Mesodermal cell (in vitro differentiated cells): ENCODE data around the gene RBFA.
A peak's percentile ranks its signal among the peaks of the same experiment; 100 is the strongest.

ENCODE experiments used
- H3K27ac ChIP-seq: 2 replicates; pipeline ENCODE4 v1.7.0; 2013; ENCODE audit warnings: mild to moderate bottlenecking, low read depth, low read length, moderate library complexity; ENCODE audit not compliant: severe bottlenecking
- H3K36me3 ChIP-seq: 2 replicates; pipeline ENCODE4 v1.7.1; 2013; ENCODE audit warnings: mild to moderate bottlenecking, low read length, moderate library complexity; ENCODE audit not compliant: control insufficient read depth, insufficient read depth
- H3K4me1 ChIP-seq: one replicate; pipeline ENCODE4 v1.7.1; 2013; ENCODE audit warnings: mild to moderate bottlenecking, low read length; ENCODE audit not compliant: insufficient read depth, control insufficient read depth, poor library complexity, severe bottlenecking
- H3K4me3 ChIP-seq: 2 replicates; pipeline ENCODE4 v1.7.0; 2013; ENCODE audit warnings: low read length, control low read depth, mild to moderate bottlenecking; ENCODE audit not compliant: insufficient read depth, poor library complexity, severe bottlenecking; ENCODE audit errors: extremely low read depth
- H3K9me3 ChIP-seq: 2 replicates; pipeline ENCODE4 v1.7.1; 2013; ENCODE audit warnings: mild to moderate bottlenecking, low read length, moderate library complexity; ENCODE audit not compliant: control insufficient read depth
- WGBS, 2 experiments: methylation state at CpG; one replicate each; pipeline ENCODE4 v1.1.5; 2013; ENCODE audit warnings: missing lambda C conversion rate in 2 of 2; ENCODE audit not compliant: insufficient coverage in 2 of 2; 5-methylcytosine and 5-hydroxymethylcytosine counted together

The RBFA gene

DNA sequence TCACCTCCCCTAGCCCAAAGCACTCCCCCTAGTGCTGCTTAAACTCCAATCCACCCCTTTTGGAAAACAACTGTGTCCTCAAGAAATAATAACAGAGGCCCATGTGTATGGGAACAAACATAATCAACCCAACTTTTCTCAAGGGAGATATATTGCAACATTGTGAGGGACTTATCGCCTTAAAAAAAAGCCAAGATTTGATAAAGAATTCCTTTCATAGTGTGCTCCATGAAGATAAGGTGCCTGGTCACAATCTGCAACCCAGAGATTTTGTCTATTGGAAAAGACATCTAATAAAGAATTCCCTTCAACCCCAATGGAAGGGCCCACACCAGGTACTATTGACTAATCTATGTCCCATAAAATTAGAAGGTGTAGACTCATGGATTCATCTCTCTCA, 4.5 kb upstream of the RBFA start:
- 88% methylated on average over 1 of the region's 1 CpG; no CpG with 5 or more reads in 1 of the 2 experiments for WGBS, 2 experiments
- no peak overlapping the region for H3K4me3 ChIP-seq
- H3K27ac ChIP-seq, result no peak overlapping the region
- no peaks in the 10 kb centered on the region for H3K36me3 ChIP-seq
- peaks cover 21% of the 10 kb centered on the region for H3K9me3 ChIP-seq
- H3K4me1 ChIP-seq, result peaks cover 2% of the 10 kb centered on the region

DNA sequence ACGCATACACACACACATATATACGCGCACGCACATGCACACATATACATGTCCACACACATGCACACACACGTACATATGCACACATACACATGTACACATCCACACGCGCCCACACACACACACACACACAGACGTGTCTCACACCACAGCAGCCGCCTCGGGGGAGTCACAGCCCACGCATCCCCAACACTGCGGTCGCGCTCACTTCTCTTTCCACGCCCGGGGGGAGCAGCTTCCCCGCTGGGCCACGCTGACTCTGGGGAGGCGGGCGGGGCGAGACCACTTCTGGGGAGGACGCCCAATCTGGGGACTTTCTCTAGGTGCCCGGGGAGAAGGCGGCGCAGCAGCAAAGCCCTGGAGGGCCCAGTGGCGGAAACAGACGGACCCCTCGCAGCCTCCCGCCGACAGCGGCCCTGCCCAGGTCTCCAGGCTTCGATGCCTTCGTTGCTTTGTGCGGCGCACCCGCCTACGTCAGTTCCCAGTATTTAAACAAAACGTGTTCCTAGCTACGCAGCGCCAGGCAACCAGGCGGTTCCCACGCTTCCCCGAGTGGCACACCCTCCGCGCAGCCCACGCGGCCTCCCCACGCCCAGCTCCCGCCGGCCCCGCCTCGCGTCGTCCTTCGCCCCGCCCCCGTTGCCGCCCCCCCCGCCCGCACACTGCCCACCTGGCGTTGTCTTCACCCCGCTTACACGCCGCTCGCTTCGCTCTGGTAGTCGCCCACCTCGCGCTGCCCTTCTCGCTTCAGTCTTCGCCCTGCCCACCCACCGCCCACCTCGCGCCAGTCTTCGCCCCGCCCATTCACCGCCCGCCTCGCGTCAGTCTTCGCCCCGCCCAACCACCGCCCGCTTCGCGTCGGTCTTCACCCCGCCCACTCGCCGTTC, 810 bp upstream of the RBFA start:
- WGBS, 2 experiments, result 10 to 11% methylated on average over 71 to 78 of the region's 90 CpGs
- Histone ChIP-seq H3K36me3 (peaks cover 15% of the 10 kb centered on the region), H3K27ac (peak overlapping the region; percentile 81), H3K9me3 (no peaks in the 10 kb centered on the region), H3K4me3 (peak overlapping the region; percentile 69), H3K4me1 (peaks cover 4% of the 10 kb centered on the region)

DNA sequence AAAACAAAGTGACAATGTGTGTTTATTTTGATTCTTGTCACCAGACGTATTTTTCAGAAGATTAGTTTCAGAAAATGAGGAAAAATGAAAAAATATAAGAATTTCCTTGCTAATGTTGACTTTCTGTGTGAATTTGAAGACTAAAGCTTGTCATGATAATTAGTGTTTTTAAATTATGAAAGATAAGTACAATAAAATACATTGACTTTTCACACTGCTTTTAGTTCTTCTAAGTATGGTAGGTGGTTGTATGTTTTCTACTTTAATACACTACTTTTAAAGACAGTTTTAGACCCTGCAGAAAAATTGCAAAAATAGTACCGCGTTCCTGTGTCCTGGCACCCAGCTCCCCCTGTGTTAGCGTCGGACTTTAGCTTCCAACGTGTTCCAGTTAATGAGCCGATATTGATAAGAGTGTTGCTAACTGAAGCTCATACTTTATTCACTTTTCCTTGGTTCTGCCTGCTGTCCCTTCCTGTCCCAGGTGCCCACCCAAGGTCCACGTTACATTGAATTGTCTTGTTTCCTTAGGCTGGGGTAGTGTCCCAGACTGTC, 695 bp downstream of the RBFA start:
- peak overlapping the region; percentile 72 for H3K4me3 ChIP-seq
- H3K36me3 ChIP-seq, result peaks cover 30% of the 10 kb centered on the region
- 31 to 39% methylated on average over 2 to 8 of the region's 8 CpGs for WGBS, 2 experiments
- H3K4me1 ChIP-seq, result peaks cover 4% of the 10 kb centered on the region
- H3K9me3 ChIP-seq, result no peaks in the 10 kb centered on the region
- peak overlapping the region; percentile 94 for H3K27ac ChIP-seq

DNA sequence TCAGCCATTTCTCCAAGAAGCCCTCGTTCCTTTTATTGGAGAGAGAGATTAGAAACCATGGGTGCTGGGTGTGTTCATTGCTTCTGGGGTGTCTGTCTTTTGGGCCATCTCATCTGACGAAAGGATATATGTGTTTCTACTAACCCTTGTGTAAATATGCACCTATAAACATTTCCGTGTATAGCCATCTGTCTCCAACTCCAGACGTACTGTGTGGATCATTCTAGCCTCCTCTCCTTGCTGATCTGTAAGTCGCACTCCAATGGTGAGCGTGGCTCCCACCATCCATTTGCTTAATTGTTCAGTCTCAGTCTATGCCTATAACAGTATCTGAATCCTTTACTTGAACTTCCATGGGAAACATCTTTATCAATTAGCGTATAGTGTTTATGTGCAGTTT, 1.8 kb downstream of the RBFA start:
- peaks cover 4% of the 10 kb centered on the region for H3K4me1 ChIP-seq
- H3K4me3 ChIP-seq, result peak overlapping the region; percentile 72
- 83 to 93% methylated on average over 5 to 6 of the region's 7 CpGs for WGBS, 2 experiments
- H3K9me3 ChIP-seq, result no peaks in the 10 kb centered on the region
- H3K36me3 ChIP-seq, result peaks cover 39% of the 10 kb centered on the region
- no peak overlapping the region for H3K27ac ChIP-seq

DNA sequence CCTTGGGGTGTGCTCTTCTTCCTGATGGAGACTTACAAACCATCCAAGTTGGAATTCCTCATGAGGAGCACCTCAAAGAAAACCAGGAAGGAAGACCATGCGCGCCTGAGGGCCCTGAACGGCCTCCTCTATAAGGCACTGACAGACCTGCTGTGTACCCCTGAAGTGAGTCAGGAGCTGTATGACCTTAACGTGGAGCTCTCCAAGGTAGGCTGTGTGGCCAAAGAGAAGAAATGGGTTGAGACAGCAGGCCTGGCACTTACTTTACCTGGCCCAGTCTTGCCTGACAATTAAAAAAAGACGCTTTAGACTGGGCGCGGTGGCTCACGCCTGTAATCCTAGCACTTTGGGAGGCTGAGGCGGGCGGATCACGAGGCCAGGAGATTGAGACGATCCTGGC, 3.1 kb downstream of the RBFA start:
- Histone ChIP-seq H3K4me1 (peaks cover 4% of the 10 kb centered on the region), H3K36me3 (peaks cover 52% of the 10 kb centered on the region), H3K4me3 (no peak overlapping the region), H3K9me3 (no peaks in the 10 kb centered on the region), H3K27ac (no peak overlapping the region)
- WGBS, 2 experiments, result 96 to 97% methylated on average over 10 to 12 of the region's 12 CpGs

DNA sequence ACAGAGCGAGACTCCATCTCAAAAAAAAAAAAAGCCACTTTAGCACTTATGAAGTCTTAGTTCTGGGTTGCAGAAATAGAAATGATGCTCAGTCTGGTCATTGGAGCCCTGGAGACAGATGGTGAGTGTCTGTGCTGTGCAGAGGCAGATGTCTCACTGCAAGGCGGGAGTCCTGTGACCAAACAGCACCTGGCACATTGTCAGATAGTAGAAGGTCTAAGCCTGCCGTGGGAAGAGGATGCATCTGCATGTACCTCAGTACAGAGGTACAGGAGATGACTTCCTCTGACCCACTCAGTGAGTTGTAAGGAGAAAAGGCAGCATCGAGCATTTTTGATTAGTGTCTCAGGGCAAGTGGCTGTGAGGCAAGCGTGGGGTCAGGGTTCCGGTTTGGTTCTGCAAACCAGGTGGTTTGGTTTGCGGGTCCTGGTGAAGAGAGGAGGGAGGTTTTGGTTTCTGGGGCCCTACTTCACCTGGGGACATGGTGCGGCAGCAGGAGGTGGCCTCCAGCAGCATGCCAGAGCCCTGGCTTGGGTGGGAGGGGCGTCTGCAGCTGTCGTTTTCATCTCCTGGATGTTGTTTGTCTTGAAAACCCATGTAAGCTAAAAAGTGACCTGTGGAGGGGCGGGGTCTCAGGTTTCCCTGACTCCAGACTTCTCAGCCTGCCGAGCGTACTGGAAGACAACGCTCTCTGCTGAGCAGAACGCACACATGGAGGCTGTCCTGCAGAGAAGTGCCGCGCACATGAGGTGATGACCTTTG, 3.8 kb downstream of the RBFA start:
- peaks cover 4% of the 10 kb centered on the region for H3K4me1 ChIP-seq
- peaks cover 59% of the 10 kb centered on the region for H3K36me3 ChIP-seq
- no peak overlapping the region for H3K4me3 ChIP-seq
- no peaks in the 10 kb centered on the region for H3K9me3 ChIP-seq
- 86 to 90% methylated on average over 13 of the region's 17 CpGs for WGBS, 2 experiments
- H3K27ac ChIP-seq, result no peak overlapping the region

DNA sequence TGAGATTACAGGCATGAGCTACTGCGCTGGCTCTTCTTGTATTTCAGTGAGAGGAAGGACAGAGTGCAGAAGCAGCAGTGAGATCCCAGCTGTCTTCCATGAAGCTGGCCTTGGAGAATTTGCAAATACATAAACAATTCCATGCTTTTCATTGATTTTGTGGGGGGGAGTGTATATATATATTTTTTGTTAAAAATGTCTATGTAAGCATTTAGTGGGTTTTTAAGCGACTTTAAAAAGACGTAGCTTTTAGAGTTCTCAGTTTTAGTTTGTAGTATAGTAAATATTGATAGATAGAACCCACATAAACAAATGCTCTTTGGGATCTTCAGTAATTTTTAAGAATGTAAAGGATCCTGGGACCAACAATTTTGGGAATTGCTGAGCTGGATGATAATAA, 6.3 kb downstream of the RBFA start:
- Histone ChIP-seq H3K9me3 (no peaks in the 10 kb centered on the region), H3K4me1 (peaks cover 4% of the 10 kb centered on the region), H3K27ac (no peak overlapping the region), H3K4me3 (no peak overlapping the region), H3K36me3 (peaks cover 82% of the 10 kb centered on the region)
- WGBS, 2 experiments, result 75 to 100% methylated on average over 1 of the region's 3 CpGs

DNA sequence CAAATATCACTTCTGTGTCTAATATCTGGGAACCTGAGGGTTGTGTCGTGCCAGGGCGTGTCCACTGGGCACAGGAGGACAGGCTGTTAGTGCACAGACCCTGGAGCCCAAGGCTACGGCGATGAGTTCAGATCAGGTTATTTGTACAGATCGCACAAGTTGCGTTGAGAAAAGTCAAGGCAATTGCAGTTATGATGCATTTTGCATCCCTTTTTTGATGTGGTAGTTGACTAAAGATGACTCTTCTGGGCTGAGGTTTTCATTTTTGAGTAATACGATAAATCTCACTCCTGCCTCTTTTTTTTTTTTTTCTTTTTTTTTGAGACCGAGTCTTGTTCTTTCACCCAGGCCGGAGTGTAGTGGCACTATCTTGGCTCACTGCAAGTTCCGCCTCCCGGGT, 7.2 kb downstream of the RBFA start:
- 96 to 97% methylated on average over 4 to 6 of the region's 11 CpGs for WGBS, 2 experiments
- H3K4me1 ChIP-seq, result no peaks in the 10 kb centered on the region

DNA sequence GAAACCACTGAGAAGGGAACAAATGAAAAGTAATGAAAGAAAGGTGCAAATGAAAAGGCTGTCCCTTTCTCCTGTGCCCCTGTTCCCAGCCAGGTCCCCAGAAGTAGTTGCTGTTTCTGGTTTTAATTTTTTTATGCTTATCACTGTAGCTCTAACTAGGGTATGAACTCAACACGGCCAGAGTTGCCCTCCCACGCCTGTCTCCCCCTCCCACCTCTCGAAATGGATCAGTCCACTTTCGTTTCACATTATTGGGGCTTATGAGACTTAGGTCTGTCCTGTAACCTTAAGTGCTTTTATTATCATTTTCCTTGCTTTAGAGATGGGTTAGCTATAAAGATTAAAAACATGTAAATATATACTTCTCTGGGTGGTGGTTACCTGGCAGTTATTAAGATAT, 8.6 kb downstream of the RBFA start:
- no peaks in the 10 kb centered on the region for H3K9me3 ChIP-seq
- peaks cover 96% of the 10 kb centered on the region for H3K36me3 ChIP-seq

More for the DNA sequence above, 7.2 kb downstream of the RBFA start:
- no peaks in the 10 kb centered on the region for H3K9me3 ChIP-seq
- no peak overlapping the region for H3K4me3 ChIP-seq
- peaks cover 91% of the 10 kb centered on the region for H3K36me3 ChIP-seq
- H3K27ac ChIP-seq, result no peak overlapping the region

DNA sequence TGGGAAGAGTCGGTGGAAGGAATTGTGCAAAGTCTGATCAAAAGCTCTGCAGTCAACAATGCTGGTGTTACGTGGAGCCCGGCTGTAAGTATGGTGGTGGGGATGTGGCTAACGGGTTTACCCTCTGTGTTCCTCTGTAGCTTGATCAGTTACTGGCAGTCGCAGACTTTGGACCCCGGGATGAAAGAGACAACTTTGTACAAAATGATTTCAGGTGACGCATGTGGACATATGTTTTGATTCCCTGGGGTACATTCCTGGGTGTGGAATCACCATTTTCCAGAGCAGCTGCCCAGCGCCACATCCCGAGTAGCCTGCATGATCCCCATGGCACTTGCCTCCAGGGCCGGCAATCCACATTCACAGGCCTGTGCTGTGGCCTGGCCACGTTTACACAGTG, 9.8 kb downstream of the RBFA start:
- H3K36me3 ChIP-seq, result peaks cover 96% of the 10 kb centered on the region
- H3K4me3 ChIP-seq, result no peak overlapping the region
- H3K4me1 ChIP-seq, result no peaks in the 10 kb centered on the region
- WGBS, 2 experiments, result 89 to 96% methylated on average over 10 to 11 of the region's 11 CpGs
- H3K9me3 ChIP-seq, result peaks cover 8% of the 10 kb centered on the region
- H3K27ac ChIP-seq, result no peak overlapping the region

More for the DNA sequence above, 8.6 kb downstream of the RBFA start:
- H3K27ac ChIP-seq, result no peak overlapping the region
- no peaks in the 10 kb centered on the region for H3K4me1 ChIP-seq
- H3K4me3 ChIP-seq, result no peak overlapping the region
- WGBS, 2 experiments, result 100% methylated on average over 1 to 2 of the region's 4 CpGs
